HG02623 (cell line): ENCODE results near the gene TMPRSS9.
"Not testable (repeated sequence)": the region's sequence is repeated elsewhere in the genome, so short reads cannot be mapped to it uniquely, and the experiment has no call there.

Source experiments
- ATAC-seq: cut with Tn5 transposase; IDR thresholded peaks from one replicate; pipeline ENCODE4 v1.9.1; 2021; ENCODE audit warnings: moderate library complexity; ENCODE audit not compliant: unreplicated experiment

Gene TMPRSS9

GRCh38 chr19:2387367-2388288 lies 27.6 kb downstream of the TMPRSS9 start:
- ATAC-seq, result no peak

DNA sequence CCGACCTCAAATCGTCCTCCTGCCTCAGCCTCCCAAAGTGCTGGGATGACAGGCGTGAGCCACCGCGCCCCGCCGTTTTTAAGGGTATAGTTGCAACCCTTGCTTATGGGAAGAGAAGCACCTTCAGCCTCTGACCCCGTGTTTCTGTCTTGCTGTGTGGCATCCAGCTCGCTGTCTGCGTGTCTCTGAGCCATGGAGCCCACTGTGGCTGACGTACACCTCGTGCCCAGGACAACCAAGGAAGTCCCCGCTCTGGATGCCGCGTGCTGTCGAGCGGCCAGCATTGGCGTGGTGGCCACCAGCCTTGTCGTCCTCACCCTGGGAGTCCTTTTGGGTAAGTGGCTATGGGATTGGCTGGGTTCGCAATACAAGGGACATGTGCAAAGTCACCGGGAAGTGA lies 29.5 kb downstream of the TMPRSS9 start:
- no peak for ATAC-seq

DNA sequence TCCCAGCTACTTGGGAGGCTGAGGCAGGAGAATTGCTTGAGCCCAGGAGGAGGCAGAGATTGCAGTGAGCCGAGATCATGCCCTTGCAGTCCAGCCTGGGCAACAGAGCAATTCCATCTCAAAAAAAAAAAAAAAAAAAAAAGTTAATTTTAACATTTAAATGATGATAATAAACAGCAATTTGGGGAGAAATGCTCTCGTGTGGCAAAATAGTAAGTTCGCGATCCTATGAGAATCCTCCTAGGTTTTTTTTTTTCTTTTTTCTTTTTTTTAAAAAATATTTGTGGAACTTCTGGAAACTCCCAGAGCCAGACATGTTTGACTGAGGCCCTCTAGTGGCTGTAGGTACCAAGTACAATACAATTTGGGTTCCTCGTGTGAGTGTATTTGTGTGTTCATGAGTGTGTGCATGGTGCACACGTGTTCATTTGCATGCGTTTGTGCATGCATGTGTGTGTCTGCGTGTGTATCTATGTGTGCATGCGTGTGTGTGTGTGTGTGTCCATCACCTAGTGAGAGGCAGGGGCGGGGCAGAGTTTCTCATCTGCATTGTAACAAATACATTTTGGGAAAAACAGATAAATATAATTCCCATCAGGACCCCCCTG lies 31.2 kb downstream of the TMPRSS9 start:
- no peak for ATAC-seq

- no peak for ATAC-seq
Observed at GRCh38 chr19:2392366-2392765, 32.3 kb downstream of the TMPRSS9 start.

DNA sequence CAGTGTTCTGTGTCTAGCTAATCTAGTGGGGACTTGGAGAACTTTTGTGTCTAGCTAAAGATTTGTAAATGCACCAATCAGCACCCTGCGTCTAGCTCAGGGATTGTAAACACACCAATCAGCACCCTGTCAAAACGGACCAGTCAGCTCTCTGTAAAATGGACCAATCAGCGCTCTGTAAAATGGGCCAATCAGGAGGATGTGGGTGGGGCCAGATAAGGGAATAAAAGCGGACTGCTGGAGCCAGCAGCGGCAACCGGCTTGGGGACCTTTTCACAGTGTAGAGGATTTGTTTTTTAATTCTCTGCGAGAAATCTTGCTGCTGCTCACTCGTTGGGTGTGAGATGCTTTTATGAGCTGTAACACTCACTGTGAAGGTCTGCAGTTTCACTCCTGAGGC lies 32.8 kb downstream of the TMPRSS9 start:
- not testable (repeated sequence) for ATAC-seq

DNA sequence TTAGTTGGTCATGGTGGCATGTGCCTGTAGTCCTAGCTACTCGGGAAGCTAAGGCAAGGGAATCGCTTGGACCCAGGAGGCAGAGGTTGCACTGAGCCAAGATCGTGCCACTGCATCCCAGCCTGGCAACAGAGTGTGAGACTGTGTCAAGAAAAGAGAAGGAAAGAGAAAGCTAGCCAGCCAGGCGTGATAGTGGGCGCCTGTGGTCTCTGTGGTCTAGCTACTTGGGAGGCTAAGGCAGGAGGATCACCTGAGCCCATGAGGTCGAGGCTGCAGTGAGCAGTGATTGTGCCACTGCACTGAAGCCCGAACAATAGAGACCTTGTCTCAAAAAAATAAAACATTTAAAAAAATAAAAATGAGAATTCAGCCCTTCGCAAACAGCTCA lies 34.0 kb downstream of the TMPRSS9 start:
- ATAC-seq, result no peak

- ATAC-seq, result no peak
Observed at GRCh38 chr19:2394442-2395292, 34.6 kb downstream of the TMPRSS9 start.

- not testable (repeated sequence) for ATAC-seq
Observed at GRCh38 chr19:2395293-2395829, 35.3 kb downstream of the TMPRSS9 start.

DNA sequence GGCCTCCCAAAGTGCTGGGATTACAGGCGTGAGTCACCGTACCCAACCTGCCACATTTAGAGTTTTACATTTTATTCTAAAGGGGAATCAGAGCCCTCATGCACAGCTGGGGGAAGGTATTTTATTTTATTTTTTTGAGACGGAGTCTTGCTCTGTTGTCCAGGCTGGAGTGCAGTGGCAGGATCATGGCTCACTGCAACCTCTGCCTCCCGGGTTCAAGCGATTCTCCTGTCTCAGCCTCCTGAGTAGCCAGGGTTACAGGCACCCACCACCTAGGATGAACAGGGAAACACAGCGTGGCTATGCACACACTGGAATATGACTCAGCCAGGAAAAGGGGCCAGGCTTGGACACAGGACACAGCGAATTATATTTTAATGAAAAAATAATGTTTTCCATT lies 37.1 kb downstream of the TMPRSS9 start:
- not testable (repeated sequence) for ATAC-seq

DNA sequence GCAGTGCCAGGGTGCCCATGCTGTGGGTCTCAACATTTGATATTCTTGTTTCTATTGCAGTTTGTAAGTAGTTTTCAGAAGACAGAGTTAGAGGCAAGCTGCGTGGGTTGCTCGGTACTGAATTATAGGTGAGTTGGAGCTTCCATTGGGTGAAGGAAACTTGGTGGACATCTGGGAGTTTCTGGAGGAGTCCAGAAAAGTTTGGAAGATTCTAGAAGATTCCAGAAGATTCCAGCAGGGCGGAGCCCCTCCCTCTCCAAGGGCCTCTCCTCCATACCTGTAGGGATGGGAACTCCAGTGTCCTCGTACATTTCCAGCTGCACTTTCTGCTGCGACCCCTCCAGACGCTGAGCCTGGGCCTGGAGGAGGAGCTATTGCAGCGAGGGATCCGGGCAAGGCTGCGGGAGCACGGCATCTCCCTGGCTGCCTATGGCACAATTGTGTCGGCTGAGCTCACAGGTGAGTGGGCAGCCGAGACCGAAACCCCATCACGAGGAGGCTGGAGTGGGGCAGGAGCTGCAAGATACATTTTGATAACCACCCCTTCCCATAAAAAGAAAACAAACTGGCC lies 38.8 kb downstream of the TMPRSS9 start:
- ATAC-seq, result no peak

DNA sequence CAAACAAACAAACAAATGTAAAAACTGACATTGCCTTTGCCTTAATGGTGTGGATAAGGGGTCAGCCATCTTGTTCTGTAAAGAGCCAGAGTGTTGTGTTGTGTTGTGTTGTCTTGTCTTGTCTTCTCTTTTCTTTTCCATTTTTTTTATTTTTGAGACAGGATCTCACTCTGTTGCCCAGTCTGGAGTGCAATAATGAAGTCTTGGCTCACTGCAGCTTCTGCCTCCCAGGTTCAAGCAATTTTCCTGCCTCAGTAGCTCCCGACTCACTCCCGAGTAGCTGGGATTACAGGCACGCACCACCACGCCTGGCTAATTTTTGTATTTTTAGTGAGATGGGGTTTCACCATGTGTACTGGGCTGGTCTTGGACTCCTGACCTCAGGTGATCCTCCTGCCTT lies 39.5 kb downstream of the TMPRSS9 start:
- no peak for ATAC-seq

DNA sequence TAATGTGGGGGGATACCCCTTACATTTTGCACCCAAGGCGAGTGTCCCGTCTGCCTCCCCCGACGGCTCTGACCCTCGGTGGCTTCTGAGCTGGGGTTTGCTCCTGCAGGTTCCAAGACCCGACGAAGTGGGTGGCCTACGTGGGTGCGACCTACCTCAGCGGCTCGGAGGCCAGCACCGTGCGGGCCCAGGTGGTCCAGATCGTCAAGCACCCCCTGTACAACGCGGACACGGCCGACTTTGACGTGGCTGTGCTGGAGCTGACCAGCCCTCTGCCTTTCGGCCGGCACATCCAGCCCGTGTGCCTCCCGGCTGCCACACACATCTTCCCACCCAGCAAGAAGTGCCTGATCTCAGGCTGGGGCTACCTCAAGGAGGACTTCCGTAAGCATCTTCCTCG lies 48.2 kb downstream of the TMPRSS9 start:
- no peak for ATAC-seq

DNA sequence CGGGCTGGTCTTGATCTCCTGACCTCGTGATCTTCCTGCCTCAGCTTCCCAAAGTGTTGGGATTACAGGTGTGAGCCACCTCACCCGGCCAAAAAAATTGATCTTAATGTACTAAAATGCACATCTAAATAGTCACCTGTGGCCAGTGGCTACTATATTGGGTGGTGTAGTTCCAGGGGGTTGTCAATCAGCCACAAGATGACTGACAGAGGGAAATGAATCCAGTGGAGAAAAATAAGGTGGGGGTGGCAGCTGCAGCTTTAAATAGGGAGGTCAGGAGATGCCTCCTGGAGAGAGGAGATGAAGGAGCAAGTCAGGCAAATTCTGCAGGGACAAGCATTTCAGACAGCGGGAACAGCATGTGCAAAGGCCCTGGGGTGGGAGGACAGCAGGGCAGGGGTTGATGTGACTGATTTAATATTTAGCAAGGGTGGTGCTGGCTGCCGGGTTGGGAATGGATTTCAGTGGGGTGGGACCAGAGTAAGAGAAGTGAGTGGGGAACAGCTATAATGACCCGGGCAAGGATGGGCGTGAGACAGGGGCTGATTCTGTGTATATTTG lies 49.4 kb downstream of the TMPRSS9 start:
- no peak for ATAC-seq

DNA sequence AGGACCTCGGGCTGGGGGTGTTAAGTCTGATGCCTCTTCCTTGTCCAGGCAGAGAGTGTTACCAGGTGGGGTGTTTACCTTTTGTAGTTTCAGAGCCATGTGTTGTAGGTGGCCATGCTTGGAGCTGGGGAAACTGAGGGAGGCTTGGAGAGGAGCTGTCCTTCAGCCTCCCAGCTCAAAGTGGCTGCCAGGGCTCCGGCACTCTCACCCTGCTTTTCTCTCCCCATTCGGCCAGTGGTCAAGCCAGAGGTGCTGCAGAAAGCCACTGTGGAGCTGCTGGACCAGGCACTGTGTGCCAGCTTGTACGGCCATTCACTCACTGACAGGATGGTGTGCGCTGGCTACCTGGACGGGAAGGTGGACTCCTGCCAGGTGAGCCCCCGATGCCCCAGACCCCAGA lies 50.0 kb downstream of the TMPRSS9 start:
- no peak for ATAC-seq

- ATAC-seq, result no peak
Observed at GRCh38 chr19:2411709-2412108, 51.6 kb downstream of the TMPRSS9 start.

GRCh38 chr19:2412449-2412848 lies 52.4 kb downstream of the TMPRSS9 start:
- ATAC-seq, result no peak

DNA sequence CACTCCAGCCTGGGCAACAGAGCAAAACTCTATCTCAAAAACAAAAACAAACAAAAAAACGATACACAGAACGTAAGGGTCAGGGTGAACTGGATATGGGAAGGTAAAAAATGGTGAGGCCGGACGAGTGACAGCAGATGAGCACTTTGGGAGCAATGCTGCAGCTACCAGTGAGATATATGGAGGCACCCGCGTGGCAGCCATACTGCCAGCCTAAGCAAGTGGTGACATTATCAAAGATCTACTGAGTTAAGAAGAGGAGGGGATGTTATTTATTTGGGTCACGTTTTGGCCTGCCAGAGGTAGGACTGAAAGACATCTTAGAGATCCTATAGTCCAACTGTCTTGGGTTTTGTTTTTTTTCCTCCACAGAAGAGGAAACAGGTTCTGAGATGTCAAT lies 53.1 kb downstream of the TMPRSS9 start:
- ATAC-seq, result no peak

DNA sequence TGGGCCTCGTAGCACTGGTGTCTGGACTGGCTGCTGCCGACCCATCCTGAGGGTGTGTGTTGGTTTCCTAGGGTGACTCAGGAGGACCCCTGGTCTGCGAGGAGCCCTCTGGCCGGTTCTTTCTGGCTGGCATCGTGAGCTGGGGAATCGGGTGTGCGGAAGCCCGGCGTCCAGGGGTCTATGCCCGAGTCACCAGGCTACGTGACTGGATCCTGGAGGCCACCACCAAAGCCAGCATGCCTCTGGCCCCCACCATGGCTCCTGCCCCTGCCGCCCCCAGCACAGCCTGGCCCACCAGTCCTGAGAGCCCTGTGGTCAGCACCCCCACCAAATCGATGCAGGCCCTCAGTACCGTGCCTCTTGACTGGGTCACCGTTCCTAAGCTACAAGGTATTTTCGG lies 53.6 kb downstream of the TMPRSS9 start:
- ATAC-seq, result no peak

GRCh38 chr19:2415281-2415972 lies 55.4 kb downstream of the TMPRSS9 start:
- no peak for ATAC-seq

DNA sequence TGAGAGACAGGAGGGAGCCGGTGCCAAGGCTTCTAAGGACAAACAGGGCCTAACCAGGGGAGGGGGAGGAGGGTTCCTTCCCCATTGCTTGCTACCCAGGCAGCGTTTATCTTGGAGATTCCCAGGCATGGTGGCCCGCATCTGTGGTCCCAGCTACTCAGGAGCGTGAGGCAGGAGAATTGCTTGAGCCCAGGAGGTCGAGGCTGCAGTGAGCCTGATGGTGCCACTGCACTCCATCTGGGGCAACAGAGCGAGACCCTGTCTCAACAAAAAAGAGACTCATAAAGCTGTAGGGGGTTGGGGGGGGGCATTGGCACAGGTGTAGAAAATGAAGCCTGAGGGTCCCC lies 55.9 kb downstream of the TMPRSS9 start:
- ATAC-seq, result no peak
